ENCODE measurements around the gene EDC4. TPM values are rescaled to one million over a fixed set of nuclear protein-coding genes. Genes with fewer than 3 reads are reported as not detected.

EDC4 gene
- total and polyA plus RNA-seq, 2 of the 13 experiments (the other 11 are each of a cell fraction or from before 2014, with no cell fraction given), result 51.4 to 59.1 TPM

GRCh38 chr16:67837811-67838210, 35.0 kb upstream of the EDC4 start:
- in situ Hi-C loops (cut with HindIII; ENCODE audit: extremely low pct_ligation_motif_present, low pct_unique_long_range_greater_than_20kb) (no loop called here), intact Hi-C loops (cut with micrococcal nuclease; ENCODE audit: unreplicated experiment) (no loop called here)
- no peak for ATAC-seq
- Histone ChIP-seq H4K20me1 (ENCODE audit: insufficient read depth, low read length) (no peaks in the 10 kb centered on the region), H3K4me1 (ENCODE audit: insufficient read depth, low read length) (peaks cover 34% of the 10 kb centered on the region), H3K4me3 (replicated peaks in 1 of 3; ENCODE audit: insufficient read depth in 1 of 3, low read depth in 2 of 3, low read length in 3 of 3) (no peak overlapping the region), H3K36me3 (replicated peaks in 1 of 2; ENCODE audit: control insufficient read depth in 1 of 2, insufficient read depth in 2 of 2, low read length in 2 of 2) (no peaks in the 10 kb centered on the region), H3K27me3 (ENCODE audit: control insufficient read depth in 1 of 2, insufficient read depth in 2 of 2, low read length in 2 of 2) (no peaks in the 10 kb centered on the region; a peak in 1 of 5 replicates), H3K27ac (ENCODE audit: extremely low read length, insufficient read depth, low read length) (no peak overlapping the region), H2AFZ (ENCODE audit: low read length) (no peak overlapping the region), H3K79me2 (ENCODE audit: insufficient read depth, low read length) (peaks cover 10% of the 10 kb centered on the region), H3K4me2 (ENCODE audit: low read depth, low read length) (peak overlapping the region; percentile 13; the same call in 1 of the 2 replicates), H3K9ac (ENCODE audit: insufficient read depth, low read depth, low read length) (no peak overlapping the region), H3K9me3 (ENCODE audit: low read length) (no peaks in the 10 kb centered on the region)
- DNase-seq (ENCODE audit: low spot score), result no peak
- BruUV-seq (replicated peaks), result no TSS peak
- ChIA-PET POLR2A (no interaction called here), CTCF (ENCODE audit: low intra/inter-chr PET ratio, low total read pairs) (no interaction called here)
- TF ChIP-seq XBP1 (CRISPR knock-in tag; IDR thresholded peaks at IDR 0.05), result no peak
- TF ChIP-seq ZNF350 (CRISPR knock-in tag; IDR thresholded peaks at IDR 0.05; ENCODE audit: borderline replicate concordance, low read depth), result no peak
- TF ChIP-seq ZSCAN31 (CRISPR knock-in tag; IDR thresholded peaks at IDR 0.05; ENCODE audit: low read depth), result no peak
- TF ChIP-seq DRAP1 (CRISPR knock-in tag; IDR thresholded peaks at IDR 0.05), result no peak
- no peak for TF ChIP-seq ZNF468 (CRISPR knock-in tag; IDR thresholded peaks at IDR 0.05)
- TF ChIP-seq ZNF879 (CRISPR knock-in tag; IDR thresholded peaks at IDR 0.05), result no peak
- TF ChIP-seq ZNF577 (CRISPR knock-in tag; IDR thresholded peaks at IDR 0.05; ENCODE audit: borderline replicate concordance, low read depth), result no peak
- no peak for TF ChIP-seq ZNF414 (CRISPR knock-in tag; IDR thresholded peaks at IDR 0.05)
- TF ChIP-seq TBL1XR1 (IDR thresholded peaks at IDR 0.05; ENCODE audit: borderline replicate concordance, low read length, partially characterized antibody), result no peak
- TF ChIP-seq TCF7L2 (IDR thresholded peaks at IDR 0.05; ENCODE audit: low read depth, low read length), result no peak
- no peak for TF ChIP-seq ZNF841 (CRISPR knock-in tag; IDR thresholded peaks at IDR 0.05; ENCODE audit: borderline replicate concordance)
- no peak for TF ChIP-seq BHLHE40 (IDR thresholded peaks at IDR 0.05; ENCODE audit: low read length)
- no peak for TF ChIP-seq ZNF12 (CRISPR knock-in tag; IDR thresholded peaks at IDR 0.05)
- no peak for TF ChIP-seq ZFP36 (IDR thresholded peaks at IDR 0.05; ENCODE audit: borderline replicate concordance, low read depth, low read length, partially characterized antibody)
- TF ChIP-seq ZSCAN29 (CRISPR knock-in tag; conservative IDR thresholded peaks at IDR 0.05), result no peak
- no peak for TF ChIP-seq RBM39 (IDR thresholded peaks at IDR 0.05; ENCODE audit: low read depth, low read length, poor library complexity, severe bottlenecking)
- TF ChIP-seq TFDP1 (CRISPR knock-in tag; IDR thresholded peaks at IDR 0.05; ENCODE audit: borderline replicate concordance), result no peak
- no peak for TF ChIP-seq CCDC6 (CRISPR knock-in tag; IDR thresholded peaks at IDR 0.05)
- no peak for TF ChIP-seq KLF15 (CRISPR knock-in tag; IDR thresholded peaks at IDR 0.05; ENCODE audit: borderline replicate concordance)
- no peak for FAIRE-seq
- 67% methylated on average over 2 of the region's 2 CpGs for WGBS (ENCODE audit: low lambda C conversion rate)
